ENCODE measurements around the gene IKBKE.
A peak's percentile ranks its signal among the peaks of the same experiment; 100 is the strongest.

Gene IKBKE

DNA sequence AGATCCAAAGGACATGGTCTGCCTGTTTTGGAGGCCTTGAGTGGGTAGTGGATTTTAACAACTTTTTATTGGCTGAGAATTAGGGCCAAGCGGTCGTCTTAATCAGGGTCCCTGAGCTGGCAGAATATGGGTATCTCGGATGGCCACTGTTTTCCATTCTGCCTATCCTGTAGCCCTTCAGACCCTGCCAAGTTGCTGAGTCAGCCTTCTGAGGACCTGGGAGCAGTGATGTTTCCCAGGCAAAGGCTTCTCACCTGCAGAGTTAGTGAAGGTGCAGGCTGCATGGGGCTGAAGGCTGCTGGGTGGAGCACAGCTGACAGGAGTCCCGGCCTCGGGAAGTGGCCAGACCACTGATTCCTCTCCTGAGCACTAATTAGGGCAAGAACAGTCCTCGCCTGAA, 48.5 kb downstream of the IKBKE start:
- DNase-seq (ENCODE audit: insufficient read length) (no peak), FAIRE-seq (no peak)
- TF ChIP-seq TAF1 (IDR thresholded peaks at IDR 0.05; ENCODE audit: borderline replicate concordance, low read depth, low read length) (no peak), POLR2AphosphoS5 (IDR thresholded peaks at IDR 0.05; ENCODE audit: low read depth, low read length) (no peak), POLR2A (IDR thresholded peaks at IDR 0.05; ENCODE audit: low read depth, low read length) (no peak)

DNA sequence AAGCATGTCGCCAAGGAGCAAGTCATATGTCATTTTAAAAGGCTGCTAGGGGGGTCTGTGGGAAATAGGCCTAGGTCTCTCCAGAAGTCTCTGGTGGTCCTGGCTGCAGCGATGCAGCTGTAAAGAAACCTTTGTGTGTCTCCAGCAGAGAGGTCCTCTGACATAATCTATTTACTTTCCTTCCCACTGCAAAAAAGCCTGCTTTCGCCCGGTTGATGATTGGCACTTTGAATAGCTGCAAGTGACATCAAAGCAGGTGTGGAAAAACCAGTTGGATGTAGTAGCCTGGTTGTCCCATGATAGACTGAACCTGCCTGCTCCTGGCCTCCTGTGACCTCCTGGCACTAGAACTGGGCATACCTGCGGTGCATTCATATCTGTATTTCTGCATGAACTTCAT, 50.9 kb downstream of the IKBKE start:
- TF ChIP-seq TAF1 (IDR thresholded peaks at IDR 0.05; ENCODE audit: borderline replicate concordance, low read depth, low read length), result no peak
- TF ChIP-seq POLR2A (IDR thresholded peaks at IDR 0.05; ENCODE audit: low read depth, low read length), result no peak
- TF ChIP-seq POLR2AphosphoS5 (IDR thresholded peaks at IDR 0.05; ENCODE audit: low read depth, low read length), result no peak
- no peak for FAIRE-seq
- no peak for DNase-seq (ENCODE audit: insufficient read length)

DNA sequence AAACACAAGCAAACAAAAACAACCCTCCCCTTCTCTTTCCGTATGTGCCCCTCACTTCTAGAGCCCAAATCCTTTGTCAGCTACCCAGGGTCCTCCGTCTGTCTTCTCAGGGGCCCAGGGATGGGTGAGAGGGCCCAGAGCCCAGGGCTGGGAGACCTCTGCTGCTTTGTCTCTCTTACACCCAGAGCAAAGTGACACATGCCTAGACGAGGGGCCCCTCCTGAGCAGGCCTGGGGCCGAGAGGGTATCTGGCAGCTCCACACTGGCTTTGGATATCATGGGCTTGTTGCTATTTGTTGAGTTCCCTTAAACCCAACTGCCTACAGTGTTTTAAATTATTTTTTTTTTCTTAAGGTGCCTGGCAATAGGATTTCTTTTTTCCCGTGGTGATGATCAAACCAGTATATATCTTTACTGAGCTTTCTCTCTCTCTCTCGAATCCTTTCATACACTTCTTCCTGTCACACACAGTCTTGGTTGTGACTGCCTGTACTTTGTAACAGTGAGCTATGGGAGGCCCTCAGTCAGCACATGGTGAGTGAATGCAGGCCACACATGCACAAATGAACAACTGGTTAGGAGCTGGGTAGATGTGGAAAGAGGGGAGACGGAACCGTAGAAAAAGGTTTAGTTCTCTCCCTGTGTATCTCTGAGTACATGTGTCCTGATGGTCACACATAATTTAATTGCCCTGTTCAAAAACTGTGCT, 51.6 kb downstream of the IKBKE start:
- TF ChIP-seq POLR2A (IDR thresholded peaks at IDR 0.05; ENCODE audit: low read depth, low read length) (no peak), POLR2AphosphoS5 (IDR thresholded peaks at IDR 0.05; ENCODE audit: low read depth, low read length) (no peak), TAF1 (IDR thresholded peaks at IDR 0.05; ENCODE audit: borderline replicate concordance, low read depth, low read length) (no peak)
- DNase-seq (ENCODE audit: insufficient read length) (no peak), FAIRE-seq (no peak)

DNA sequence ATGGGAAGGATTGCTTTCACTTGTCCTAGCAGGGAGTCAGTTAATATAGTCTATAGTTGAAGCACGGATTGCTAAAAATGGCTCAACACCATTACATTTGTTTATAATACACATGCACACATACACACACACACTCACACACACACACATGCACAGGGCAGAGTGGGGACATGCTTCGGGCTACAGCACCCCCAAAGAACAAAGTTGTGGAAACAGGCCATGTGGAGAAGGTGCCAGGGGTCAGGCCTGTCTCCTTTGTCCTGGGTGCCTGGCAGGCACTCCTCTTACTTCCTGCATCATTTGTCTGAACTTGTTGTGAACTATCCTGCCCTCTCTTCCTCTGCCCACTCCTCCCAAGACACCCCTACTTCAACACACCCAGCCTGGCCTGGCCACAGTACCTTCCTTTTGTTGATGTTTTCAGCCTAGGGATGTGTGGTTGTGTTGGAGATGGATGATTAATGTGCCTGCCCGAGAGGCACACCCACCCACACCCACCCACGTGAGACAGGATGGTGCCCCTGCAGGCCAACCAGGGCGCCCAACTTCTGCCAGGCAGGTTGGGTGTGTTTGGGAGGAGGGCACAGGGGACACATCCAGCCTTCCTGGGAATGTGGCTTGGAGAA, 54.6 kb downstream of the IKBKE start:
- no peak for TF ChIP-seq TAF1 (IDR thresholded peaks at IDR 0.05; ENCODE audit: borderline replicate concordance, low read depth, low read length)
- no peak for TF ChIP-seq POLR2AphosphoS5 (IDR thresholded peaks at IDR 0.05; ENCODE audit: low read depth, low read length)
- TF ChIP-seq POLR2A (IDR thresholded peaks at IDR 0.05; ENCODE audit: low read depth, low read length), result no peak
- peak; percentile 40 for FAIRE-seq

DNA sequence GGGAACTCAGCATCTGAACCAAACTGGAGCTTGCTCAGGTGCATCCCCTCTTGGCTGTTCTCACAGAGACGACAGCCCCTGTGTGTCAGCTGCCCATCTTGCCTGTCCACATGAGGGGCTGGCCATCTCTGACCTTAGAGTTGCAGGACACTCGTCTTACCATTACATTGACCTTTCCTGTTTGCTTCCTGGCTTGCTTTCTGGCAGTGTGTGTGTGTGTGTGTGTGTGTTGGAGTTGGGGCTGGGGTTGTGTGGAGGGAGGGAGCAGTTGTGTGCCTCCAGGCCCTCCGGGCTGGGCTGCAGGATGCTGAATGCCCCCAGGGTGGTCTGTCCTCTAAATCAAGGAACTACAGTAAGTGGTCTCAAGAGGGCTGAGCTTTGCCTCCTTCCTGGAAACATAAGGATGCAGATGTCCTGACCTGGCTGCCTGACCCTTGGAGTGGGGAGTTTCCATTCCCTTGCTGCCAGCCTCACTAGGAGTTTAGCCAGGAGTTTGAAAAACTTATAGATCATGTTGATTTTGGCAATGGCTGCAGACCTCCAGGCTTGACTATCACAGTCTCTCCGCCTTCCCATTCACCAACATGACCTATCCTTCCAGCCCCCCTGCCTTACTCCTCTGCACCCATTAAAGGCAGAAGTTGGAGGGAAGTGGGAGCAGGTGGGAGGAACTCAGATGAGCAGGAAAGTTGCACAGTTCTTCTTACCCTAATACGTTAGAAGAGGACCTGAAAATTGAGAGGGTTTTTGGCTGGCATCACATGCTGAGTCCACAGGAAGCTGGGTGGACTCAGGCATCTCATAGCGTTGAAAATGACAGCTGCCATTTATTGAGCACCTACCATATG, 56.0 kb downstream of the IKBKE start:
- peak; percentile 21 for FAIRE-seq
- no peak for DNase-seq (ENCODE audit: insufficient read length)
- TF ChIP-seq POLR2A (IDR thresholded peaks at IDR 0.05; ENCODE audit: low read depth, low read length), result no peak
- TF ChIP-seq POLR2AphosphoS5 (IDR thresholded peaks at IDR 0.05; ENCODE audit: low read depth, low read length), result no peak
- no peak for TF ChIP-seq TAF1 (IDR thresholded peaks at IDR 0.05; ENCODE audit: borderline replicate concordance, low read depth, low read length)

More for the DNA sequence above, 54.6 kb downstream of the IKBKE start:
- DNase-seq (ENCODE audit: insufficient read length), result no peak

DNA sequence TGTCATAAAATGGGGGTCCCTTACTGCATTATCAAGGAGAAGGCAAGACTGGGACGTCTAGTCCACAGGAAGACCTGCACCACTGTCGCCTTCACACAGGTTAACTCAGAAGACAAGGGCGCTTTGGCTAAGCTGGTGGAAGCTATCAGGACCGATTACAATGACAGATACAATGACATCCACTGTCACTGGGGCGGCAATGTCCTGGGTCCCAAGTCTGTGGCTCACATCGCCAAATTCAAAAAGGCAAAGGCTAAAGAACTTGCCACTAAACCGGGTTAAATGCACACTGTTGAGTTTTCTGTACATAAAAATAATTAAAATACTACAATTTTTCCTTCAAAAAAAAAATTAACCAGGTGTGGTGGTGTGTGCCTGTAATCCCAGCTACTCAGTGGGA, 59.1 kb downstream of the IKBKE start:
- TF ChIP-seq POLR2AphosphoS5 (IDR thresholded peaks at IDR 0.05; ENCODE audit: low read depth, low read length) (no peak), POLR2A (IDR thresholded peaks at IDR 0.05; ENCODE audit: low read depth, low read length) (no peak), TAF1 (IDR thresholded peaks at IDR 0.05; ENCODE audit: borderline replicate concordance, low read depth, low read length) (no peak)
- FAIRE-seq, result no peak

DNA sequence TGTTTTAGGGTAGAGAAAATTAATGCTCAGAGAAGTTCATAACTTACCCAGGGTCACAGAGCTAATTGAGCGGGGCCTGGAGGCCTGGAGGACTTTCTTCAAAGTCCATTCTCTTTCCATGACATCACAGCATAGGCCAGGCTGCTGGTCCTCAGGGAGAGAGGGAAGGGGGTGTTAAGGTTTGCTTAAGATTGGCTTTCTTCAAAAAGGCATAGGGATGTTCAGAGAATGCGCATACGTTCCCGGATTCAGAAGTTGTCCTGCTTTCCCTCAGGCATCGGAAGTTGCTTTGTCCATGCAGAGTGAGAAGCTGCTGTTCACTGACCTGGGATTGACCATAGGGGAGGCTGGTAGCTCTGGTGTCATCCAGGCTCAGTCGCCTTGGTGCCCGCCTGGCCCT, 62.1 kb downstream of the IKBKE start:
- TF ChIP-seq TAF1 (IDR thresholded peaks at IDR 0.05; ENCODE audit: borderline replicate concordance, low read depth, low read length) (no peak), POLR2AphosphoS5 (IDR thresholded peaks at IDR 0.05; ENCODE audit: low read depth, low read length) (no peak), POLR2A (IDR thresholded peaks at IDR 0.05; ENCODE audit: low read depth, low read length) (no peak)
- FAIRE-seq, result no peak

More for the DNA sequence above, 59.1 kb downstream of the IKBKE start:
- no peak for DNase-seq (ENCODE audit: insufficient read length)

DNA sequence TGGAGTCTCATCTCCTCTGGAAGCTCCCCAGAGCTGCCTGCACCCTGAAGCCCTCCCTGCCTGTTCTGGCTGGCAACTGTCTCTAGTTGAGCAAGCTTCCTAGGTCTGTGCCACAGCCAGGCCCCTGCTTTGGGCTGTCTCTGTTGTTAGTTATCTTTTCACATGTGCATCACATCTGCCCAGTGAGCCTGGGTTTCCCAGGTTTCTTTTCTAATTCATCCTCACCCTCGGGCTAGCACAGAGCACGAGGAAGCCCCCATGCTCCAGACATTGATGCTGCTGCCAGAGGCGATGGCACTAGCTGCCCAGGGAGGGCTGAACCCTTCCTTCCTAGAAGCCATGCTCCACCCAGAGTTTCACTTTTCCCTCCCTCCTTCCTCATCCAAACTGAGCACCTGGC, 64.3 kb downstream of the IKBKE start:
- DNase-seq (ENCODE audit: insufficient read length), result no peak
- no peak for FAIRE-seq

More for the DNA sequence above, 62.1 kb downstream of the IKBKE start:
- no peak for DNase-seq (ENCODE audit: insufficient read length)

DNA sequence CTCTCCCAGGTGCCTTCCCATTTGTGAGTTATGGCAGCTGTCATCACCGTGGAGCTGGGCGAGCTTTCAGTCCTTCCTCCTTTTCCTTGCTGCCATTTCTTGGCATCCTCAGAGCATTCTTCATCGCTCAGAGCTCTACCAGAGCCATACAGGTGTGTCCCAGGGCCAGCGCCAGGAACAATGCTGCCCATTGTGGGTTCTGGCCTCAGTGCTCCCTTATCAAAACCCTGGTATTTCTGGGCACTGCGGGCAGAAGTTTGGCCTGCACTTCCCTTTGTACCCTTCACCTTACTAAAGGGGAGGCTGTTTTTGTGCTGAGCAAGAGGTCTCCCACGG, 65.5 kb downstream of the IKBKE start:
- FAIRE-seq (no peak), DNase-seq (ENCODE audit: insufficient read length) (no peak)
- TF ChIP-seq TAF1 (IDR thresholded peaks at IDR 0.05; ENCODE audit: borderline replicate concordance, low read depth, low read length) (no peak), POLR2A (IDR thresholded peaks at IDR 0.05; ENCODE audit: low read depth, low read length) (no peak), POLR2AphosphoS5 (IDR thresholded peaks at IDR 0.05; ENCODE audit: low read depth, low read length) (no peak)

More for the DNA sequence above, 64.3 kb downstream of the IKBKE start:
- no peak for TF ChIP-seq POLR2A (IDR thresholded peaks at IDR 0.05; ENCODE audit: low read depth, low read length)
- TF ChIP-seq TAF1 (IDR thresholded peaks at IDR 0.05; ENCODE audit: borderline replicate concordance, low read depth, low read length), result no peak
- TF ChIP-seq POLR2AphosphoS5 (IDR thresholded peaks at IDR 0.05; ENCODE audit: low read depth, low read length), result no peak

DNA sequence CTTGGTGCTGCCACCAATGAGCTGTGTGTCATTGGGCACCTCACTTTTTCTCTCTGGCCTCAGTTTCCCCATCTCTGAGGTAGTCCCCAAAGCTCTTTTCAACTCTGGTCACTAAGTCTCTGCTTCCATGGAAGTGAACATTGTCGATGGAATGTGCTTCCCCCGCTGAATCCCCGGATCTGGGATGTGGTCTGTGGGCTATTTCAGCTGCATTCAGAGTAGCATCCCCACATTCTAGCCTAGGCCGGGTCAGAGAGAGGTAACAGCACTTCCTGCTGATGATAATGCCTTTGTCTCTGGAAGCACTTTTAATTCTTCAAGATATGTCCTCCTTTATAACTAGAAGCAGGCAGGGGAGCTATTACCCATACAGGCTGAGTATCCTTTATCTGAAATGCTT, 66.9 kb downstream of the IKBKE start:
- DNase-seq (ENCODE audit: insufficient read length) (no peak), FAIRE-seq (no peak)
- TF ChIP-seq TAF1 (IDR thresholded peaks at IDR 0.05; ENCODE audit: borderline replicate concordance, low read depth, low read length) (no peak), POLR2AphosphoS5 (IDR thresholded peaks at IDR 0.05; ENCODE audit: low read depth, low read length) (no peak), POLR2A (IDR thresholded peaks at IDR 0.05; ENCODE audit: low read depth, low read length) (no peak)

DNA sequence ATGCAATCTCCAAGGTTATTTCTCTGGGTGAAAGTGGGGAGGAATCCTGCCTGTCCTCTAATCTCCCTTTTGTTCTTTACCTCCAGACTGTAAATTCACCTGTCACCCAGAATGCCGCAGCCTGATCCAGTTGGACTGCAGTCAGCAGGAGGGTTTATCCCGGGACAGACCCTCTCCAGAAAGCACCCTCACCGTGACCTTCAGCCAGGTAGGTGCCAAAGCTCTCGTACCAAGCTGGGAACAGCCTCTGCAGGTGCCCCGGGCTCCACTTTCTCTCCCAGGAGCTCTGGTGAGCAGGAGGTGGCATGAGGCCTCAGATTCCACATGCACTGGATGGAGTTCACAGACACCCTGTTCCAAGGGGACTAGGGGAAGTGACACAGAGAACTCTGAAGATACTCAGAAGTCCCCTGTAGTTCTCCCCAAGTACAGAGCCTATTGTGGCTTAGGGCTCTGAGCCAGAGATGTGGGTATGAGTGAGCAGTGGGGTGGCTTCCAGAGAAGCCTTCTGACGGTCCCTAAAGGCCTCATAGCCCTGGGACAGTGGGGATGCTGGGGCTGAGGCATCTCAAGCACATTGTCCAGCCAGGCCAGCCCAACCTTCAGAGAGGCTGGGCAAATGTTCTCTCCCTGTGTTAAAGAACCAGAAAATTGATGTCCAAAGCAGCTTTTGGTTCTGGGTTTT, 68.0 kb downstream of the IKBKE start:
- FAIRE-seq (no peak), DNase-seq (ENCODE audit: insufficient read length) (no peak)
- TF ChIP-seq POLR2AphosphoS5 (IDR thresholded peaks at IDR 0.05; ENCODE audit: low read depth, low read length), result no peak
- no peak for TF ChIP-seq POLR2A (IDR thresholded peaks at IDR 0.05; ENCODE audit: low read depth, low read length)
- no peak for TF ChIP-seq TAF1 (IDR thresholded peaks at IDR 0.05; ENCODE audit: borderline replicate concordance, low read depth, low read length)
